Stimulated activated CD8-positive, alpha-beta memory T cell treated with anti-CD3 and anti-CD28 coated beads, Interleukin-4, amount 100 ng/mL, for 48 hours (primary cell): ENCODE results near the gene GRPEL1.
"Not testable (repeated sequence)": the region's sequence is repeated elsewhere in the genome, so short reads cannot be mapped to it uniquely, and the experiment has no call there.

ENCODE experiments used
- DNase-seq: peaks from one replicate; pipeline ENCODE4 v3.0.0-alpha.2; 2020

The GRPEL1 gene

DNA sequence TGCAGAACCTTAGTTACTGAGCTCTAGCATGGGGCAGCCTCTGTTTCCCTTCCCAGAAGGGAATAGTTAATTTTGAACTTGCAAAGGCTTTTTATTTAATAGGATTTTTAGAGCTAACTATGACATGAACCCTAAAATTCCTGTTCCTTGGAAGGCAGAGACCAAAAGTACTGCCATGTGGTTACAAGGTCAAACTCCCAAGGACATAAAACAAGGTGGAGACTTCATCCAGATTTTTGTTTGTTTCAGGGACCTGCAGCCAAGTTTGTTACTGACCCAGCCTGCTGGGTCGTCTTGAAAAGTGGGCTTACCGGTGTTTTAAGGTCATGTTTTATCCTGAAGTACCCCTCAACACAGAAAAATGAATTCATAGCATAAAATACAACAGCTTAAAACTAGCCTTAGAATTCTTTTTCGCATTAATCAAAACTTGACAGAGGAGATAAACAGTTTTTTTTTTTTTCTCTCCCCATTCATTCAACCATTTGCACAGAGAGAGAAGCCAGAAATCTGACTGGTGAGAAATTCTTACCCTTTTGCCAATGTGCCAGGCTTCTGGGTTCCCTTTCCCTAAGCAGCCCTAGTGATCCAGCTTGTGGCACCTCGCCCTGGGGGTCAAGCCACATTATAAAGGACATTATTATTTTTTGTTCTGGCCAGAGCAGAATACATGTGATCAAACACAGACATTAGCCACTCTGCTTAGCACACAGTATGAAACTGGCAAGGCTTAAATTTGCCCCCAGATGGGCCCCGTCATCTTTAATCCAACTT, 21.5 kb upstream of the GRPEL1 start:
- no peak for DNase-seq

DNA sequence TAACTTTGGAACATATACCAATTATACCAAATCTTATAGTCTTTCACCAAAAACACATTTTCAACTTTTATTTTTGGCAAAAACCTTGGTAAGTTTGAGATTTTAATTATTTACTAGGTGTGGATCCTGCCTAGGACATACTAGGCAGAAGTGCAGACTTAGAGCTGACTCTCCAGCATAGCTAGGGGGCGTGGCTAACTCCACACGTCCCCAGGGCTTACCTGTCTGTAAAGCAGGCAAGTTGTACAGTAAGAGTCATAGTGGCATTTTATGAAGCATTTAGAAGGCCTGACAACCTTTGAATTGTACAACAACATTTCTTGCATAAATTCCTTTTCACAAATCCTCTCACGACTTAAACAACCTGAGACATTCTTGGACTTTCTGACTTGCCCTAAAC, 19.2 kb upstream of the GRPEL1 start:
- DNase-seq, result no peak

DNA sequence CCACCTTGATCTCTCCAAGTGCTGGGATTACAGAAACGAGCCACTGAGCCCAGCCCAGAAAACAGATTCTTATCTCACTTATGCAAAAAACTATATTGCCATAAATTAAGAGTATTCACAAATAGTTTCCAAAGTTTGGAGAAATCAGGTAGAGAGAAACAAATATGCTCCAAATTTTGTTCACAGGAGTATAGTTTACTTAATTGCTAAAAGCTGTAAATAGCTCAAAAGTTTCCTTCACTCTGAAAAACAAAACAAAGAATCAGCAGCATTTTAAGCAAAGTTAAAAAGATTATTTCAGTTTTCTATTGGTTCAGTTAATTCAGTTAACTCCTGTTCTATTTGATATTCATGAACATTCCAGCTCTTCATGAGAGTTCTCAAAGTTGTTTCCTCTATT, 18.5 kb upstream of the GRPEL1 start:
- DNase-seq, result no peak

DNA sequence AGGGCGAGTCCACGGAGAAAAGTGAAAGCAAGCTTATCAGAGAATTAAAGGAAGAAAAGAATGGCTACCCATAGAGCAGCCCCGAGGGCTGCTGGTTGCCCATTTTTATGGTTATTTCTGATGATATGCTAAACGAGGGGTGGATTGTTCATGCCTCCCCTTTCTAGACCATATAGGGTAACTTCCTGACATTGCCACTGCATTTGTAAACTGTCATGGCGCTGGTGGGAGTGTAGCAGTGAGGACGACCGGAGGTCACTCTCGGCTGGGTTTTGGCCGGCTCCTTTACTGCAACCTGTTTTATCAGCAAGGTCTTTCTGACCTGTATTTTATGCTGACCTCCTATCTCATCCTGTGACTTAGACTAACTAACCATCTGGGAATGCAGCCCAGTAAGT, 16.7 kb upstream of the GRPEL1 start:
- DNase-seq, result not testable (repeated sequence)

DNA sequence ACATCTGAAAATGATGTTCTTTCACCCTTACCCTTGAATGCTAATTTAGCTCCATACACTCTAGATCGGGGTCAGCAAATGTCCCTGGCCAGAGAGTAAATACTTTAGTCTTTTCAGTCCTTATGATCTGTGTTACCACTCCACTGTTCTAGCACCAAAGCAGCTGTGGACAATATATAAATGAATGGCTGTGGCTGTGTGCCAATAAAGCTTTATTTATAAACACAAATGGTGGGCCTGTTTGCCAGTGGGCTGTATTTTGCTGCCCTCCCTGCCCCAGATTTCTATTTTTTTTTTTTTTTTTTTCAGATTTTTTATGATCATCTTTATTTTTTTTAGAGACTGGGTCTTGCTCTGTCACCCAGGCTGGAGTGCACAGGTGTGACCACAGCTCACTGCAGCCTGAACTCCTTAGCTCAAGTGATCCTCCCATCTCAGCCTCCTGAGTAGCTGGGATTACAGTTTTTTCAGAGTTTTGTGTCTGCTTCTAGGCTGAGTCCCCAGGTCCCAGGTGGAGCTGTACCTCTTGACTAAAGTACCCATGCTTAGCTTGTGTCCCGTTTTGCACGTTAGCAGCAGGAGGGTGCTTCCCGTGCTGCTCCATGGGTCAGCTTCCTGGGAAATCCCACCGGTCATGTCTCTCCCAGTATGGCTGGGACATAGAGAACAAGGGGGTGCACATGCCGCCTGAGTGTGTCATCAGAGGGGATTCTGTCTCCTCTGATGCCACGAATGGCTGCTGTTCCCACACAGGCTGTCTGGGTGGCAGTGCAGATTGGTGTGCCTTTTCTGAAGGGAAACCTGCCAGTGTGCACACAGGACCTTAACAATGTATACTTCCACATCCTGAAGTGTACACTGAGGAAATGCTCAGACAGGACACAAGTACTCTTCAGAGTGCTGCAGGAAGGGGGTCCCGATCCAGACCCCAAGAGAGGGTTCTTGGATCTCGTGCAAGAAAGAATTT, 16.0 kb upstream of the GRPEL1 start:
- no peak for DNase-seq

DNA sequence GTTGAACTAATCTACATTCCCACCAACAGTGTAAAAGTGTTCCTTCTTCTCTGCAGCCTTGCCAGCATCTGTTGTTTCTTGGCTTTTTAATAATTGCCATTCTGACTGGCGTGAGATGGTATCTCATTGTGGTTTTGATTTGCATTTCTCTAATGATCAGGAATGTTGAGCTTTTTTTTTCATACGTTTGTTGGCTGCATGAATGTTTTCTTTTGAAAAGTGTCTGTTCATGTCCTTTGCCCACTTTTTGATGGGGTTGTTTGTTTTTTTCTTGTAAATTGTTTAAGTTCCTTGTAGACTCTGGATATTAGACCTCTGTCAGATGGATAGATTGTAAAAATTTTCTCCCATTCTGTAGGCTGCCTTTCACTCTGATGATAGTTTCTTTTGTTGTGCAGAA, 12.0 kb upstream of the GRPEL1 start:
- DNase-seq, result not testable (repeated sequence)

DNA sequence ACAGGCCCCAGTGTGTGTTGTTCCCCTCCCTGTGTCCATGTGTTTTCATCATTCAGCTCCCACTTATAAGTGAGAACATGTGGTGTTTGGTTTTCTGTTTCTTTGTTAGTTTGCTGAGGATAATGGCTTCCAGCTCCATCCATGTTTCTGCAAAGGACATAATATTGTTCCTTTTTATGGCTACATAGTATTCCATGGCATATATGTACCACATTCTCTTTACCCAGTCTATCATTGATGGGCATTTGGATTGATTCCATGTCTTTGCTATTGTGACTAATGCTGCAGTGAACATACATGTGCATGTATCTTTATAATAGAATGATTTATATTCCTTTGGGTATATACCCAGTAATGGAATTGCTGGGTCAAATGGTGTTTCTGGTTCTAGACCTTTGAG, 11.6 kb upstream of the GRPEL1 start:
- DNase-seq, result not testable (repeated sequence)

DNA sequence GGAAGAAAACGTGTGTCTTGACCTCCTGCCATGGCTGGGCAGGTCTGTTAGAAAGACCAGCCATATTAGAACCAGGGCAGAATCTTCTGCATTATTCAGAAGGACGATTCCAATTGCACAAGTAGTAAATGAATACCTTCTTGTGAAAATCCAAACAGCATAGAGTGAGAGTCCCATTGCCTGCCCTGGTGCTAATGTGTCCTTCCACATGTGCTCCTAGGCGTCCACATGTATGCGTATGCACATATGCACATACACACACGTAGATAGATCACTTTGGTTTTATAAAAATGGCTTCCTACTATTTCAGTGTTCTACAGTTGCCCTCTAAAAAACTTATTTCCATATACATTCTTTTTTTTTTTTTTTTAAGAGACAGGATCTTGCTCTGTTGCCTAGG, 10.2 kb upstream of the GRPEL1 start:
- no peak for DNase-seq

DNA sequence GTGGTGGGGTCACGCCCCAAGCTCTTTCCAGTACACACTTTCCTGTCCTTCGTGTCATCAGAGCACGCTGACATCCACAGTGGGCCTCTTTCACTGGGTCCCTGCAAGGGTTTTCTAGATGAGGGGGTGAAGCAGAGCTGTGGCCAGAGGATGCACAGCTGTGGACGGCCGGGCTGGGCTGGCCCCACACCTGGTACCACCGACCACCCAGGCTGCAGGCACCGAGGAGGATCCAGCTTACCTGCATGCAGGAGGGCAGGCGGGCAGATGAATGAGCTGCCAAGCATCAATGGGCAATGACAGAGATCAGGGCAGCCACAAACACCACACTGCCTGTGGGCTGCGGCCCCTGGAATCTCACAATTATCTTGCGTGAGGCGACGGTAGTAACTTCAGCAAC, 9.5 kb upstream of the GRPEL1 start:
- no peak for DNase-seq

DNA sequence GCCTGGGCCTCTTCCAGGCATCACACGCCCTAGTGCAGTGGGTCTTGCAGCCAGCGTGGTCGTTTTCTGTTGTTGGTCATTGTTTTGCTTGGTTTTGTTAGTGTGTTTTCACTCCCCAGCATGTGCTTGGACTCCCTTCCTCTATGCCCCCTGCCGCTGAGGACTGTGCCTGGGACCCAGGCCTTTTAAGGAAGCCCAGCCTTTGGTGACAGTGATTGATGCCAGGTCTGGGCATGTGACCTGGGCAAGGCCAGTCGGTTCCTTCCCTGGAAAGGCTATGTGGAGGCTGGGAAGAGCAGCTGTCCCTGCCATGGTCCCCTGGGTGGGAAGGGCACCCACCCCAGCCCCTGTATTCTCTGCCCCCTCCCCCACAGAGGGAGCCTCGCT, 8.8 kb upstream of the GRPEL1 start:
- DNase-seq, result no peak

DNA sequence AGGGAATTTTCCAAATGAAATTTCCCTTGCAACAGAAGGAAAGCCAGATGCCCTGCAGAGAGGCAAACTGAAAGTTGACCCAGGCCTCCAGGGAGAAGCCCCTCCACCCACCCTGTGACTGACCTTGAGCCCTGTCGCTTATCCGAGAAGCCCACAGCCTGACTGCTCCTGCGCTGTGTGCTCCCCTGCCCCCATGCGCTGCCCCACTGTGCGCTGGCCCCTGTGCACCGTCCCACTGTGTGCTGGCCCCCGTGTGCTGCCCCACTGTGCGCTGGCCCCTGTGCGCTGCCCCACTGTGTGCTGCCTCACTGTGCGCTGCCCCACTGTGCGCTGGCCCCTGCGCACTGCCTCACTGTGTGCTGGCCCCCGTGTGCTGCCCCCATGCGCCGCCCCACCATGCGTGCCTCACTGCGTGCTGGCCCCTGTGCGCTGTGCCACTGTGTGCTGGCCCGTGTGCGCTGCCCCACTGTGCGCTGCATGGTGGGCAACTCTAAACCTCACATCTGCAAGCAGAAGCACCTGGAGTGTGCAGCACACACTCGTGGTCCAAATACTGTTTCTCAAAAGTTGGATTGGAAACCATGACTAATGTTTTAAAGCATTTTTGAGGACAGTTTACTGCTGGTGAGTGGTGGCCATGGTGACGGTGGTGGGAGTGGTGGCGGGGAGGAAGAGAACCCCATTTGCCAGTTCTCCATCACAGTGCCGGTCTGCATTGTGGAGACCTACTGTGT, 8.3 kb upstream of the GRPEL1 start:
- no peak for DNase-seq

DNA sequence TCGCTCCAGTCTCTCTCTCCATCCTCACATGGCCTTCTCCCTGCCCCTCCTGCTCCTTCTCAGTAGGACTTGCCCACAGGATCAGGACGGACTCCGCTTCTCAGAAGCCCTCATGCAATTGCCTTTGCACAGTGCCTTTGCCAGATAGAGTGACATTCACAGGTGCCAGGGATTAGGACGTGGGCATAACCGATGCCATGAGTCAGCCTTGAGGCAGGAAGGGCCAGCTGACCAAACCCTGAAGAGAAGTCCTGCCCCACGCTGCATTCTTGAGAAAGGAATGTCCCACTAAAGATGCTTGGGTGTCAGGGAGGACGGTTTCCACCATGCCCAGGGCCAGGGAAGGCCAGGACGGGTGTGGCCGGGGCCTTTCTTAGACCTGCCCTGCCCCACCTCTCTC, 6.6 kb upstream of the GRPEL1 start:
- no peak for DNase-seq

DNA sequence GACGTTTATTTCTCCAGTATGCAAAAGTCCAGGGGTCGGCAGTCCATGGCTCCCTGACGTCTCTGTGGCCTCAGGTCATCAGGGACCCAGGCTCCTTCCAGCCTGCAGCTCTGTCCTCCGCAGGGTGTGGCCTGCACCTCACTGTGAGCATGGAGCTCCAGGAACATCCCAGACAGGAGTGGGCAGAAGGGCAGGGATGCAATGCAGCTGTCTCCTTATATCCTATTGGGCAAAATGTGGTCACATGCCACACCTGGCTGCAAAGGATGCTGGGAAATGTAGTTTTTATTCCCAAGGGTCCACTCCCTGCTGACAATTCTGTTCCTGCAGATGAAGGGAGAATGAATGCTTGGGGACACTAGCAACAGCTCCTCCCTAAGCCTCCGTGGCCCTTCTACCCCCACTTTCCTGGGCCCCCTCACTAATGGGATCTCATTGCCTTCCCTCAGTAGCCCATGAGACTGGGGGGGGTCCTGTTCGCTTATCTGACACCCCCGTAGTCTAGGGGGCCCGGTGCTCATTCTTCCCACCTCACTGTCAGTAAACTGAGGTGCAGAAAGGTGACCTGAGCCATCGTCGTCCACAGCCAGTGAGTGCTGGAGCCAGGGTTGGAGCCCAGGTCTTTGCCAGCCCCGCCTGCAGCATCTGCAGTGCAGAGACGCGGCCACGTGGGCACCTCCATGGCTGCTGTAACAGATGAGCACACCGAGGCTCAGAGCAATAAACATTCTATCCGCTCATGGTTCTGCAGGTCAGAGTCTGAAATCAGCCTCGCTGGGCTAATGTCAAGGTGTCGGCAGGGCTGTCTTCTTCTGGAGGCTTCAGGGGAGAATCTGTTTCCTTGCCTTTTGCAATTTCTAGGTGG, 5.9 kb upstream of the GRPEL1 start:
- no peak for DNase-seq

DNA sequence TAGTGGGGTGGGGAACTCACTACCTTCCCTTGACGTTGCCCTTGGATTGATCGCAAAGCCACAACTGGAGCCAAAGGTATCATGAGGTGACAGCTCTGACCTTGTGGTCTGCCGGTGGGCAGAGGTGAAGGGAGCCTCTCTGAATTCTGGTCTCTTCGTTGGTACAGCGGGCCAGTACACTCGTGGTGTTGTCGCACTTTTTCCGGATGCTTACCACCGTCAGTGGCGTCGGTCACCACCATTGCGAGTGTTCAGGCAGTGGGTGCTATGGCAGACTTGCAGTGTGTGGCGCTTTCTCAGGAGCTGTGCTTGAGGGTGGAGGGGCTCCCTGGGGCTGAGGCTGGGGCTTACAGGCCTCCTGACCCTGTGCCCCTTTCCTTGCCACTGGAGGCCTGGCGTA, 5.2 kb upstream of the GRPEL1 start:
- DNase-seq, result no peak

DNA sequence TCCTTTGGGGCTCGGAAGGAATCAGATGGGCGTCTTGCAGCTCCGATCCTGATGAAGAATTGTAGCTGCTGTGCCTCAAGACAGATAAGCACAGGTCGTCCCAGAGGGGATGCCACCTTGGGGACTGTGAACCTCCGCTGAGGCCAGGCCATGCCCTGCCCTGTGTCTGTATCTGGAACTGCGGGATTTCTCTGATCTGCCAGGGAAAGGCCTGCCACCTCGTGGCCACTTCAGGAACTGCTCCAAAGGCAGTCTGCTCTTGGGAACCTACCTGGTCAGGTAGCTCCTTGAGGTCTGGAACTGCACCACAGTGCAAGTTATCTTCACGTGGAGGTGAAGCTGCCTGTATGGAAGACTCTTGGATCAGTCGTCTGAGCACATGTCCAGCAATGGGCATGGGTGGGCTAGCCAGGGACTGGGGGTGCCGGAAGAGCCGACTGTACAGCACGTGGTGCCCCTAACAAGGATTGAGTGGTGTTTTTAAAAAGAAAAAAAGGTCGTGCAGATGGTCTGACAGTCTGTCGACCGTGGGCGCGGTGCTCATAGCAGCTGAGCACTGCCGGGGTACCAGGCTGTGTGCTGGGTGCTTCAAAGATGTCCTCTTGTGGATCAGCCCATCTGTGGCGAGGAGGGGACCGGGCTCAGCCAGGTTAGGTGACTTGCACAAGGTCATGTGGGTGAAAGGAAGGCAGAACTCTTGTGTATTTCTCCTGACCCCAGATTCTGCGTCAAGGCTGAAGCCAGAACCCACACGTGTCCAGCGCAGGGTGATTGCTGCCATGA, 3.1 kb upstream of the GRPEL1 start:
- DNase-seq, result peak; percentile 93

DNA sequence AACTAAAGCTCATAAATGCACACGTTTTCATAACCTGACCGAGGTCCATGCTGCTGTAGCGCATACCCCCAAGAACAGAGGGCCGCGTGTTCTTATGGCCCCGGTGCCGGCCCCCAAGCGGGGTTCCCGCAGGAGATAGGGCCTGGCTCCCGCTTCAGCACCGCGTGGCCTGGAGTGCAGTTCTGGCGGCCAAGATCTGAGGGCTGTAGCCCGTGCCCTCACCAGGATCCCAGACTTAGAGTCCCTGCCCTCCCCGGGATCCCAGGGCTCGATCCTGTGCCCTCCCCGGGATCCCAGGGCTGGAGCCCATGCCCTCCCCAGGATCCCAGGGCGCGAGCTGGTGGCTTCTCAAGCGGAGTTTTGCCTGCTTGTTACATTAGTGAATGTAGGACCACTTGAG, 1.0 kb upstream of the GRPEL1 start:
- DNase-seq, result no peak

DNA sequence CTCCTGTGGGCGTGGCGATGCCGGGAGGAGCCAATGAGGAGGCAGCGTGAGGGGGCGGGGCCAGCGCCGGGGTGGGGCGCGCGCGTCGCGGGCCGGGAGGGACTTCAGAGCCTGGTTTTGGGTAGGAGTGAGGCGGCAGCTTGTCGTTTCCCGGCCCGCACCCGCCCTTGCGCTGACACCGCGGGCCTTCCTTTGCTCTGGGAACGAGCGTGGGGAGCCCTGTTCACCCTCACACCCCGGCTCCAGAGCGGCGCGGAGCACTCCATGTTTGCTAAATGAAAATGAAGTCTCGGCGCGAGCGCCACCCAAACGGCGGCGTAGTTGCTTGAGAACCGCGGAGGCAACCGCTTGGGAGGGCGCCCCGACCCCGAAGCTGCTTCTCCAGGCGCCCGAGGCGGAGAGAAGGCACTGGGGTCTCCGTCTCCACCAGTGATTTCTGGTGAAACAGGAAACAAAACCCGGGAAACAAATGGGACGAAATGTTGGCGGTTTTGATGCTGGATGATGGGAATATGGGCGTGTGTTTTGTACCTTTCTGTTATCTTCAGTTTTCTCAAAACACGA, 497 bp upstream of the GRPEL1 start:
- DNase-seq, result no peak

DNA sequence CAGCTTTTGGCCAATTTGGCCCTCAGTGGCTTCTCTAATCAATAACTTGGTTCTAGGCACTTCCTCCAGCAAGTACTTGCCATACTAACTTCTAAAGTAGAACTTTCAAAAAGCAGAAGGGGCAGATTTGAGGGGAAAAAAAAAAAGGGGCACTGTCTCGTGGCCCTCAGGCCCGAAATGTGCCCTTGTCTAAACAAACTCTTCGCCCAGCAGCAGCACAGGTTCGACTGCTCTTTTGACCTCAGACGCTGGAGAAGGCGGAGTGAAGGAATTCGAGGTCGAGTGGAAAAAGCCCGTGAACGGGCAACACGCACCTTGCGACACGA, 775 bp downstream of the GRPEL1 start:
- DNase-seq, result no peak

DNA sequence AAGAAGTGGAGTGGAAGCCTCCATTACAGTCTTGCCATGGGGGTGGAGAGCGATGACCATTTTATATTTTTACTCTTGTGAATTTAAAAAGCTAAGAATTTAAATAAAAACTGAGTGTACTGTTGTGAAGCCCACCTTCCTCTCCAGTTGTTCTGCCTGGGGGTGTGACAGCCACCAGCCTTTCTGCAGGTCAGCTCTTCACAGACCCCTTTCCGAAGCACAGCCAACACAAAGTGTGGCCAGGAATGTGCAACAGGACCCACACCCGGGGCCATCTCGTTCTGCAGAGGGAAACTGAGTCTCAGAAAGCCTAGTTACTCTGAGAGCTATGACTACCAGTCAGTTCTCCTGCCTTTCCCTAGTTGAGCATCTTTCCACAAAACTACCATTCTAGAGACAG, 1.4 kb downstream of the GRPEL1 start:
- DNase-seq, result no peak

DNA sequence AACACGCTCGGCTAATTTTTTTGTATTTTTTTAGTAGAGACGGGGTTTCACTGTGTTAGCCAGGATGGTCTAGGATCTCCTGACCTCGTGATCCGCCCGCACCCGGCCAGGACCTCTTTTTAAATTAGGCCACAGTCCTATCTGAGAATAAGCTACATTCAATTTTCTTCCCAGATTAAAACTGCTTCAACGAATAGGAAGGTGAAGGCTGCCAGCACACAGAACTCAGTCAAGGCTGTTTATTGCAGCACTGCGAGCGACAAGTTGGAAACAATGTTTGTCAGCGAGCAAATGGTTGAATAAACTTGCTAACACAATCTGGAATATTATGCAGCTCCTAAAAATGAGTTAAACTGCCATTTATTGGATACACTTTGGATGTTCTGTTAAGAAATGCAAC, 1.9 kb downstream of the GRPEL1 start:
- no peak for DNase-seq

DNA sequence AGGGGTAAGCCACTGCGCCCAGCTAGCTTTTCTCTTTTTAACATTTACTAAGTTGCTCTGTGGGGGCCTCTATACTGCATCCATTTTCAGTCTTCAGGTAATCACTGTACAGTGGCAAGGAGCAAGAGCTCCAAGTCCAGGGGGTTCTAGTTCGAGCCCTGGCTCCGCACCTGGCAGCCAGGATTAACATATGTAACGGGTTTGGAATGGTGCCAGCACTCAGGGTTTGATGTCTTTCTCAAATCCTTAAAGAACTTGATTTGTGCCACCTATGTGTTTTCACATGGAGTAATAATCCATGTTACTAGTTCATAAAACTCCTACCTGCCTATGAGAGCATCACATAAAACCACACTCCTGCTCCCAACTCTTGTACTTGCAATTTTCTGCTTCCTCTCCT, 4.5 kb downstream of the GRPEL1 start:
- no peak for DNase-seq

DNA sequence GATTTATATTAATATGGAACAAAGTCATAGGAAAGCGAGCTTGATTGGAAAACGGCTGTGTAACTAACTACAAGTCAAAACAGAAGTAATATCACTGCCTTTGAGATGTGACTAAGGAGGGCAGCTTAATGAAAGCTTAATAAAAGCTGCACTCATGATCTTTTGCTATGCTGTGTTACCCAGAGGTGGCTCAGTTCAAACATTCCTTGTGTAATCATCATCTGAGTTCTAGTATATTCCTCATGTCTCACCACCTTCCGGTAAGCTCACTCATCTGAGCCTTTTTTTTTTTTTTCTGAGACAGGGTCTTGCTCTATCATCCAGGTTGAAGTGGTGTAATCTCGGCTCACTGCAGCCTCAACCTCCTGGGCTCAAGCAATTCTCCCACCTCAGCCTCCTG, 5.0 kb downstream of the GRPEL1 start:
- DNase-seq, result no peak
